ENCODE measurements around the gene SLCO2B1. TPM values are rescaled to one million over a fixed set of nuclear protein-coding genes. Genes with fewer than 3 reads are reported as not detected.

SLCO2B1 gene
- total RNA-seq, 1 donor from 2014 or later = 81.1 TPM

- ATAC-seq (no peak), DNase-seq (ENCODE audit: low spot score) (no peak)
- intact Hi-C loops (cut with DNase I) = no loop called here
These were observed 34.0 kb downstream of the SLCO2B1 start for GRCh38 chr11:75184757-75185425.

- no peak for DNase-seq (ENCODE audit: low spot score)
- no peak for ATAC-seq
- intact Hi-C loops (cut with DNase I) = no loop called here
These were observed 35.0 kb downstream of the SLCO2B1 start for GRCh38 chr11:75185866-75186265.

GRCh38 chr11:75186999-75187398 lies 36.1 kb downstream of the SLCO2B1 start:
- ATAC-seq = no peak

GRCh38 chr11:75188671-75189070 lies 37.8 kb downstream of the SLCO2B1 start:
- DNase-seq (ENCODE audit: low spot score) (no peak), ATAC-seq (peak; percentile 40)
- intact Hi-C loops (cut with DNase I) = no loop called here

More at GRCh38 chr11:75186999-75187398, 36.1 kb downstream of the SLCO2B1 start:
- intact Hi-C loops (cut with DNase I) = no loop called here
- DNase-seq (ENCODE audit: low spot score) = no peak

- intact Hi-C loops (cut with DNase I) = no loop called here
- DNase-seq (ENCODE audit: low spot score) = no peak
- ATAC-seq = no peak
These were observed 38.2 kb downstream of the SLCO2B1 start for GRCh38 chr11:75189108-75189507.

- intact Hi-C loops (cut with DNase I) = no loop called here
- ATAC-seq = no peak
- no peak for DNase-seq (ENCODE audit: low spot score)
These were observed 39.0 kb downstream of the SLCO2B1 start for GRCh38 chr11:75189911-75190310.

GRCh38 chr11:75190652-75191329 lies 39.9 kb downstream of the SLCO2B1 start:
- intact Hi-C loops (cut with DNase I) = no loop called here
- DNase-seq (ENCODE audit: low spot score) (no peak), ATAC-seq (no peak)

GRCh38 chr11:75191330-75191717 lies 40.4 kb downstream of the SLCO2B1 start:
- DNase-seq (ENCODE audit: low spot score) (no peak), ATAC-seq (no peak)
- intact Hi-C loops (cut with DNase I) = no loop called here

- intact Hi-C loops (cut with DNase I) = no loop called here
- ATAC-seq (no peak), DNase-seq (ENCODE audit: low spot score) (no peak)
These were observed 42.4 kb downstream of the SLCO2B1 start for GRCh38 chr11:75193271-75193670.

- ATAC-seq = no peak
- DNase-seq (ENCODE audit: low spot score) = no peak
- intact Hi-C loops (cut with DNase I) = no loop called here
These were observed 42.8 kb downstream of the SLCO2B1 start for GRCh38 chr11:75193711-75194110.

- intact Hi-C loops (cut with DNase I) = no loop called here
- ATAC-seq (peak; percentile 84), DNase-seq (ENCODE audit: low spot score) (no peak)
These were observed 43.2 kb downstream of the SLCO2B1 start for GRCh38 chr11:75194147-75194546.

GRCh38 chr11:75195167-75195962 lies 44.5 kb downstream of the SLCO2B1 start:
- DNase-seq (ENCODE audit: low spot score) = no peak
- intact Hi-C loops (cut with DNase I) = no loop called here
- peak; percentile 76 for ATAC-seq

GRCh38 chr11:75196426-75196825 lies 45.5 kb downstream of the SLCO2B1 start:
- intact Hi-C loops (cut with DNase I) = no loop called here
- ATAC-seq (no peak), DNase-seq (ENCODE audit: low spot score) (no peak)

GRCh38 chr11:75197512-75198277 lies 46.8 kb downstream of the SLCO2B1 start:
- no peak for ATAC-seq
- DNase-seq (ENCODE audit: low spot score) = no peak
- intact Hi-C loops (cut with DNase I) = no loop called here

- intact Hi-C loops (cut with DNase I) = no loop called here
- DNase-seq (ENCODE audit: low spot score) (no peak), ATAC-seq (no peak)
These were observed 47.5 kb downstream of the SLCO2B1 start for GRCh38 chr11:75198278-75198973.

- intact Hi-C loops (cut with DNase I) = no loop called here
- ATAC-seq (no peak), DNase-seq (ENCODE audit: low spot score) (no peak)
These were observed 48.6 kb downstream of the SLCO2B1 start for GRCh38 chr11:75199412-75199955.

- peak; percentile 3 for ATAC-seq
- DNase-seq (ENCODE audit: low spot score) = no peak
- intact Hi-C loops (cut with DNase I) = no loop called here
These were observed 49.1 kb downstream of the SLCO2B1 start for GRCh38 chr11:75200051-75200450.

- DNase-seq (ENCODE audit: low spot score) = no peak
- intact Hi-C loops (cut with DNase I) = no loop called here
These were observed 49.6 kb downstream of the SLCO2B1 start for GRCh38 chr11:75200531-75200930.

More at GRCh38 chr11:75200531-75200930, 49.6 kb downstream of the SLCO2B1 start:
- no peak for ATAC-seq
